HEK293T (cell line): ENCODE results near the gene PLD1.

Experiments
- CTCF ChIA-PET: fragments of 350-600 bp; formaldehyde crosslinking; extraction: SDS; loops from one replicate; lab custom pipeline; 2021; ENCODE audit warnings: antibody characterized with exemption, inconsistent platforms; lab: Yijun Ruan, JAX
- POLR2A ChIA-PET: fragments of 350-600 bp; formaldehyde crosslinking; extraction: SDS; loops from one replicate; lab custom pipeline; 2020; ENCODE audit warnings: antibody characterized with exemption, inconsistent platforms; lab: Yijun Ruan, JAX
- DNase-seq: peaks from one replicate; pipeline ENCODE4 v3.0.0; 2012; ENCODE audit warnings: mixed read lengths; ENCODE audit errors: extremely low spot score
- ARNT ChIP-seq: fragments of 450-650 bp; IDR thresholded peaks from 2 replicates; pipeline ENCODE4 v1.6.1; 2017; ENCODE audit warnings: mild to moderate bottlenecking
- BHLHE40 ChIP-seq: fragments of 450-650 bp; IDR thresholded peaks from 2 replicates; pipeline ENCODE4 v1.6.1; 2016; ENCODE audit warnings: mild to moderate bottlenecking, moderate library complexity, borderline replicate concordance
- CTBP1 ChIP-seq: fragments of 450-650 bp; IDR thresholded peaks from 2 replicates; pipeline ENCODE4 v1.6.1; 2016; ENCODE audit warnings: borderline replicate concordance
- ELF4 ChIP-seq: fragments of 450-650 bp; IDR thresholded peaks from 2 replicates; pipeline ENCODE4 v1.6.1; 2017; ENCODE audit warnings: antibody characterized with exemption
- FOXA1 ChIP-seq: fragments of 450-650 bp; IDR thresholded peaks from 2 replicates; pipeline ENCODE4 v1.6.1; 2016; ENCODE audit warnings: mild to moderate bottlenecking
- FOXK2 ChIP-seq: fragments of 450-650 bp; IDR thresholded peaks from 2 replicates; pipeline ENCODE4 v1.6.1; 2016; ENCODE audit warnings: mild to moderate bottlenecking
- FOXM1 ChIP-seq: fragments of 450-650 bp; IDR thresholded peaks from 2 replicates; pipeline ENCODE4 v1.6.1; 2017; ENCODE audit warnings: mild to moderate bottlenecking, borderline replicate concordance
- HDGF ChIP-seq: fragments of 450-650 bp; IDR thresholded peaks from 2 replicates; pipeline ENCODE4 v1.6.1; 2017; ENCODE audit warnings: antibody characterized with exemption, borderline replicate concordance
- L3MBTL2 ChIP-seq: fragments of 450-650 bp; conservative IDR thresholded peaks from 2 replicates; pipeline ENCODE4 v1.6.1; 2016; ENCODE audit warnings: mild to moderate bottlenecking
- LEF1 ChIP-seq: fragments of 450-650 bp; IDR thresholded peaks from 2 replicates; pipeline ENCODE4 v1.6.1; 2017; ENCODE audit warnings: mild to moderate bottlenecking, borderline replicate concordance
- NFRKB ChIP-seq: fragments of 450-650 bp; IDR thresholded peaks from 2 replicates; pipeline ENCODE4 v1.6.1; 2016; ENCODE audit warnings: mild to moderate bottlenecking, moderate library complexity
- SP1 ChIP-seq: fragments of 450-650 bp; IDR thresholded peaks from 2 replicates; pipeline ENCODE4 v1.6.1; 2017
- SUZ12 ChIP-seq: fragments of 450-650 bp; IDR thresholded peaks from 2 replicates; pipeline ENCODE4 v1.6.1; 2016; ENCODE audit warnings: mild to moderate bottlenecking
- TARDBP ChIP-seq: fragments of 450-650 bp; IDR thresholded peaks from 2 replicates; pipeline ENCODE4 v1.6.1; 2016
- ZNF384 ChIP-seq: fragments of 450-650 bp; IDR thresholded peaks from 2 replicates; pipeline ENCODE4 v1.6.1; 2016
- TF ChIP-seq, protein P1 (sequence below): fragments of 450-650 bp; IDR thresholded peaks from 2 replicates; pipeline ENCODE4 v1.6.1; 2016

The PLD1 gene

GRCh38 chr3:171741377-171741776, 68.9 kb downstream of the PLD1 start:
- ChIA-PET POLR2A (no interaction called here), CTCF (no interaction called here)
- DNase-seq, result no peak
- no peak for TF ChIP-seq ZNF384
- no peak for TF ChIP-seq LEF1
- no peak for TF ChIP-seq CTBP1

- TF ChIP-seq FOXM1, result no peak
- TF ChIP-seq HDGF, result no peak
- TF ChIP-seq ELF4, result no peak
- no peak for TF ChIP-seq FOXK2
- no peak for TF ChIP-seq SP1
- TF ChIP-seq SUZ12, result no peak
- TF ChIP-seq ARNT, result no peak
- no peak for TF ChIP-seq LEF1
- no peak for TF ChIP-seq NFRKB
- TF ChIP-seq CTBP1, result no peak
- TF ChIP-seq, protein P1, sequence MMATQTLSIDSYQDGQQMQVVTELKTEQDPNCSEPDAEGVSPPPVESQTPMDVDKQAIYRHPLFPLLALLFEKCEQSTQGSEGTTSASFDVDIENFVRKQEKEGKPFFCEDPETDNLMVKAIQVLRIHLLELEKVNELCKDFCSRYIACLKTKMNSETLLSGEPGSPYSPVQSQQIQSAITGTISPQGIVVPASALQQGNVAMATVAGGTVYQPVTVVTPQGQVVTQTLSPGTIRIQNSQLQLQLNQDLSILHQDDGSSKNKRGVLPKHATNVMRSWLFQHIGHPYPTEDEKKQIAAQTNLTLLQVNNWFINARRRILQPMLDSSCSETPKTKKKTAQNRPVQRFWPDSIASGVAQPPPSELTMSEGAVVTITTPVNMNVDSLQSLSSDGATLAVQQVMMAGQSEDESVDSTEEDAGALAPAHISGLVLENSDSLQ, result no peak
- TF ChIP-seq L3MBTL2, result no peak
- TF ChIP-seq ZNF384, result no peak
- TF ChIP-seq TARDBP, result no peak
- TF ChIP-seq FOXA1, result no peak
- no peak for TF ChIP-seq BHLHE40
- CTCF ChIA-PET, result interaction anchor here (0.8 kb wide), 1 partner anchor 36 kb away, joined by 3 read pairs; no protein-coding TSS in a partner anchor
- no peak for DNase-seq
- POLR2A ChIA-PET, result no interaction called here
Observed at GRCh38 chr3:171736556-171736955, 73.7 kb downstream of the PLD1 start.

- ChIA-PET POLR2A (no interaction called here), CTCF (no interaction called here)
- DNase-seq, result no peak
- no peak for TF ChIP-seq FOXA1
- no peak for TF ChIP-seq SUZ12
- no peak for TF ChIP-seq HDGF
Observed at GRCh38 chr3:171733561-171733960, 76.7 kb downstream of the PLD1 start.

- ChIA-PET POLR2A (no interaction called here), CTCF (no interaction called here)
- no peak for TF ChIP-seq HDGF
- TF ChIP-seq ARNT, result no peak
- TF ChIP-seq SUZ12, result no peak
- TF ChIP-seq LEF1, result no peak
- TF ChIP-seq FOXA1, result no peak
- no peak for TF ChIP-seq FOXM1
- TF ChIP-seq ELF4, result no peak
- no peak for TF ChIP-seq ZNF384
- TF ChIP-seq SP1, result no peak
- no peak for TF ChIP-seq CTBP1
- no peak for DNase-seq
Observed at GRCh38 chr3:171732756-171733155, 77.5 kb downstream of the PLD1 start.

DNA sequence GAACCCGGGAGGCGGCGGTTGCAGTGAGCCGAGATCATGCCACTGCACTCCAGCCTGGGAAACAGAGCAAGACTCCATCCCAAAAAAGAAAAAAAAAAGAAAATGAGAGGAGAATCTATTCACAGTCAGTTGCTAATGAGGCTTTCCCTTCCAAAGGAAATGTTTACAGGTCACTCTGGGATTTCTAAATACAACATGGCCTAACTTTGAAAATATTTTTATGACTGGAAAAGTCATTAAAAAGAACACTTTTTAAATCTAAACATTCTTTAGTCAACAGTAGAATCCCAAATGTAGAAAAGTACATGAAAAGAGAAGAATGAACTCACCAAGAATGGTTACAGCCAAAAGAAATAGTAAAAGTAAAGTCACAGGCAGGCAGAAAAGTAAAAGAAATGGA, 78.6 kb downstream of the PLD1 start:
- CTCF ChIA-PET, result no interaction called here
- POLR2A ChIA-PET, result no interaction called here
- TF ChIP-seq ZNF384, result no peak
- TF ChIP-seq HDGF, result no peak
- no peak for TF ChIP-seq L3MBTL2
- no peak for TF ChIP-seq ELF4
- no peak for TF ChIP-seq SUZ12
- no peak for TF ChIP-seq CTBP1
- no peak for TF ChIP-seq TARDBP
- no peak for TF ChIP-seq FOXA1
- TF ChIP-seq, protein P1, result no peak
- no peak for TF ChIP-seq BHLHE40
- TF ChIP-seq NFRKB, result no peak
- TF ChIP-seq FOXK2, result no peak
- TF ChIP-seq ARNT, result no peak
- no peak for TF ChIP-seq SP1
- TF ChIP-seq LEF1, result no peak
- no peak for TF ChIP-seq FOXM1
- no peak for DNase-seq

DNA sequence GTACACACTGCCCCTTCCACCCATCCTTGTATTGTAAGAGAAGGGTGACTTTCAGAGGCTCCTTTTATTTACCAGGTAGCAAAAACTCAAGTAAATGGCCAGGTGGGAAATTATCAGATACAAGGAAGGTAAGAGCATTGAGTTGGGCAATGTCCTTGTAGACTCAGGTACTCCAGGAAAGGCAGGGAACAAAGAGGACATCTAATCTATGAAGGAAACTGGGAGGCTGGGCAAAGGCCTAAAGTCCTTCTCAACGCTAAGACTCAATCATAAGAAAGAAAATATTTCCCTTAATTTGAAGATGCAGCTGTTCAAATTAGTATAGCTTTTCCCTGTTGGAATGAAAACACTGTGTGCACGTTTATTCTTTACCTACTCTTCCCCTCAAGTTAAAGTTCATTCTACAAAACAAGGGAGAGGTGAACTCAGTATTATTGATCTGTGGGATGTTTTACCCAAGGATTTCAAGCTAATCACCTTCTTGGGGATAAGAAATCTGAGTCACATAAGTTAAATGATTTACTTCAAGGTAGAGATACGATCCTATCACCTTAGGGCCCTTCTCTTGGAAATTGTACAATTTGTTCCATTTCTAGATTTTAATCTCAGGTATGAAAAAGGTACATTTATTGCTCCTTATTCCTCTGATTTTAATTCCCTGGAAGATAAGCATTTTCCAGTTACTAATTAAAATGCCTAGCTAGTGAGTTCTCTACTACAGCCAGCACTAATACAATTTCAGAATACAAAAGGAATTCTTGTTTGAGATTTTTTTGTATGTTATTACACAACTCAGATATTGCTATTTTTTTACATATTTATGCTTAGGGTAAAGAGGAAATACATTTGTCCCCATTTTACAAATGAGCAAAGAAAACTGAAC, 80.6 kb downstream of the PLD1 start:
- DNase-seq, result no peak
- ChIA-PET CTCF (no interaction called here), POLR2A (no interaction called here)
- TF ChIP-seq HDGF, result no peak
- TF ChIP-seq, protein P1, result no peak
- no peak for TF ChIP-seq LEF1
- no peak for TF ChIP-seq SP1
- no peak for TF ChIP-seq BHLHE40
- TF ChIP-seq ZNF384, result no peak
- TF ChIP-seq FOXK2, result no peak
- no peak for TF ChIP-seq FOXA1
- TF ChIP-seq ARNT, result no peak
- TF ChIP-seq CTBP1, result no peak
